GM12878 (cell line): ENCODE data around the gene RB1. TPM values are rescaled to one million over a fixed set of nuclear protein-coding genes. Genes with fewer than 3 reads are reported as not detected.

ENCODE experiments used
- ASH2L ChIP-seq: fragments of 300-600, 200-600 bp; sonication (generic); IDR thresholded peaks from 2 replicates; pipeline ENCODE4 v1.6.1; 2017; ENCODE audit warnings: low read depth, mild to moderate bottlenecking, borderline replicate concordance
- ATF3 ChIP-seq: IDR thresholded peaks from 2 replicates; pipeline ENCODE4 v1.6.1; 2011; ENCODE audit warnings: low read depth, mild to moderate bottlenecking, low read length, moderate library complexity, borderline replicate concordance; ENCODE audit errors: extremely low read depth
- ATF7 ChIP-seq: fragments of 450-650 bp; IDR thresholded peaks from 2 replicates; pipeline ENCODE4 v1.6.1; 2016; ENCODE audit warnings: low read depth, mild to moderate bottlenecking
- BCL11A ChIP-seq: IDR thresholded peaks from 2 replicates; pipeline ENCODE4 v1.6.1; 2011; ENCODE audit warnings: low read depth, low read length
- CBX5 ChIP-seq: sonication (generic); IDR thresholded peaks from 2 replicates; pipeline ENCODE4 v1.6.1; 2016; ENCODE audit warnings: low read depth, moderate library complexity, mild to moderate bottlenecking, inconsistent platforms
- CEBPB ChIP-seq, 2 experiments: fragments of 150-350 bp in 1 of 2; IDR thresholded peaks; 2 replicates each; pipeline ENCODE4 v1.6.1; 2012 to 2014; ENCODE audit warnings: low read depth in 2 of 2, low read length in 2 of 2, borderline replicate concordance in 1 of 2, inconsistent platforms in 1 of 2
- DPF2 ChIP-seq: fragments of 450-650 bp; IDR thresholded peaks from 2 replicates; pipeline ENCODE4 v1.6.1; 2017; ENCODE audit warnings: mild to moderate bottlenecking
- E4F1 ChIP-seq: fragments of 450-650 bp; IDR thresholded peaks from 2 replicates; pipeline ENCODE4 v1.6.1; 2018; ENCODE audit warnings: borderline replicate concordance, mild to moderate bottlenecking; ENCODE audit not compliant: partially characterized antibody
- ETV6 ChIP-seq, 2 experiments: fragments of 450-650 bp in 1 of 2; IDR thresholded peaks in 1 of 2; conservative IDR thresholded peaks in 1 of 2; 2 replicates each; pipeline ENCODE4 v1.6.1; 2014; ENCODE audit warnings: antibody characterized with exemption in 1 of 2, borderline replicate concordance in 1 of 2, low read depth in 1 of 2, mild to moderate bottlenecking in 1 of 2, moderate library complexity in 1 of 2
- FOXM1 ChIP-seq: IDR thresholded peaks from 2 replicates; pipeline ENCODE4 v1.6.1; 2012; ENCODE audit warnings: low read depth, mild to moderate bottlenecking, inconsistent platforms, low read length, moderate library complexity
- GATAD2B ChIP-seq: fragments of 450-650 bp; conservative IDR thresholded peaks from 2 replicates; pipeline ENCODE4 v1.6.1; 2017; ENCODE audit warnings: low read depth, mild to moderate bottlenecking, moderate library complexity
- IKZF1 ChIP-seq: fragments of 450-650 bp; conservative IDR thresholded peaks from 2 replicates; pipeline ENCODE4 v1.6.1; 2017; ENCODE audit warnings: antibody characterized with exemption, mild to moderate bottlenecking
- IKZF2 ChIP-seq, 2 experiments: fragments of 450-650 bp; IDR thresholded peaks; 2 replicates each; pipeline ENCODE4 v1.6.1; 2017; ENCODE audit warnings: mild to moderate bottlenecking in 2 of 2, moderate library complexity in 2 of 2
- JUNB ChIP-seq: IDR thresholded peaks from 2 replicates; pipeline ENCODE4 v1.6.1; 2016; ENCODE audit warnings: antibody characterized with exemption, mild to moderate bottlenecking
- MAX ChIP-seq: IDR thresholded peaks from 2 replicates; pipeline ENCODE4 v1.6.1; 2012; ENCODE audit warnings: low read depth, low read length, improper control_type of control experiment
- NBN ChIP-seq: fragments of 450-650 bp; IDR thresholded peaks from 2 replicates; pipeline ENCODE4 v1.6.1; 2016
- NFYB ChIP-seq: IDR thresholded peaks from 2 replicates; pipeline ENCODE4 v1.6.1; 2011; ENCODE audit warnings: low read depth, mild to moderate bottlenecking, low read length, improper control_type of control experiment, moderate library complexity; ENCODE audit not compliant: insufficient read depth
- PML ChIP-seq: IDR thresholded peaks from 2 replicates; pipeline ENCODE4 v1.6.1; 2012; ENCODE audit warnings: low read length, inconsistent platforms
- POLR2A ChIP-seq: IDR thresholded peaks from 2 replicates; pipeline ENCODE4 v1.6.1; 2011; ENCODE audit warnings: low read depth, mild to moderate bottlenecking, low read length
- RELB ChIP-seq: fragments of 450-650 bp; IDR thresholded peaks from 2 replicates; pipeline ENCODE4 v1.6.1; 2017; ENCODE audit warnings: low read depth, mild to moderate bottlenecking, moderate library complexity
- SMARCA5 ChIP-seq: fragments of 450-650 bp; IDR thresholded peaks from 2 replicates; pipeline ENCODE4 v1.6.1; 2017; ENCODE audit warnings: mild to moderate bottlenecking
- SPI1 ChIP-seq: IDR thresholded peaks from 2 replicates; pipeline ENCODE4 v1.6.1; 2011; ENCODE audit warnings: low read depth, mild to moderate bottlenecking, low read length, moderate library complexity, borderline replicate concordance; ENCODE audit not compliant: insufficient read depth
- SREBF2 ChIP-seq: IDR thresholded peaks from 2 replicates; pipeline ENCODE4 v1.6.1; 2012; ENCODE audit warnings: mild to moderate bottlenecking, low read length
- SUPT20H ChIP-seq: IDR thresholded peaks from 2 replicates; pipeline ENCODE4 v1.6.1; 2011; ENCODE audit warnings: low read depth, mild to moderate bottlenecking, low read length, moderate library complexity, borderline replicate concordance; ENCODE audit not compliant: control insufficient read depth
- TCF12 ChIP-seq: IDR thresholded peaks from 2 replicates; pipeline ENCODE4 v1.6.1; 2011; ENCODE audit warnings: low read depth, mild to moderate bottlenecking, low read length
- TCF7 ChIP-seq: IDR thresholded peaks from 2 replicates; pipeline ENCODE4 v1.6.1; 2014; ENCODE audit warnings: antibody characterized with exemption, borderline replicate concordance
- ZNF24 ChIP-seq: fragments of 450-650 bp; IDR thresholded peaks from 2 replicates; pipeline ENCODE4 v1.6.1; 2017; ENCODE audit warnings: antibody characterized with exemption, mild to moderate bottlenecking
- polyA plus RNA-seq, 11 experiments: library from polyadenylated mRNA; depleted of rRNA in 4 of 11; unstranded in 6 of 11; stranded (reverse) in 5 of 11; fragments of >200 nt; fragmentation: Nextera tagmentation in 4 of 11; fragmentation: Illumina TruSeq in 1 of 11; extraction: Ambion mirVana in 4 of 11; extraction: Trizol in 1 of 11; gene quantifications; 1 replicate in 1 of 11; 2 replicates in 10 of 11; pipeline versions ENCODE4 v1.2.1 to v1.2.3, GENCODE V29; 2011 to 2016; ENCODE audit warnings: inconsistent platforms in 2 of 11, missing spikeins in 2 of 11, low read depth in 1 of 11
- total RNA-seq, 4 experiments: library from RNA; depleted of rRNA in 3 of 4; stranded (reverse); fragments of >200 nt in 3 of 4; fragmentation: Illumina TruSeq in 1 of 4; extraction: Trizol in 1 of 4; gene quantifications; 2 replicates each; pipeline versions ENCODE4 v1.2.1 to v1.2.3, GENCODE V29; 2013 to 2021

RB1 gene
- total and polyA plus RNA-seq, 10 of the 15 experiments (the other 5 are each of a cell fraction or from before 2014, with no cell fraction given), result 2.8 to 45.0 (median 8.3) TPM

GRCh38 chr13:48492470-48493065, 189.0 kb downstream of the RB1 start (continued):
- peak; percentile 73; the same call in 1 of the 2 replicates for TF ChIP-seq MAX
- TF ChIP-seq BCL11A, result peak; percentile 75; the same call in 1 of the 2 replicates
- TF ChIP-seq ATF3, result no peak
- peak; percentile 97 for TF ChIP-seq TCF12
- TF ChIP-seq SPI1, result peak; percentile 32; the same call in 1 of the 2 replicates
- peak; percentile 87; the same call in 1 of the 2 replicates for TF ChIP-seq CBX5
- peak; percentile 53; the same call in 1 of the 2 replicates for TF ChIP-seq ATF7
- no peak for TF ChIP-seq TCF7
- TF ChIP-seq NBN, result peak; percentile 68
- no peak for TF ChIP-seq NFYB
- TF ChIP-seq IKZF1, result peak; percentile 96
- TF ChIP-seq JUNB, result 0 out of 2 replicates have a peak, but pooled peaks have one; percentile 5
- no peak for TF ChIP-seq GATAD2B
- TF ChIP-seq DPF2, result peak; percentile 61; the same call in 1 of the 2 replicates
- peak; percentile 74 for TF ChIP-seq FOXM1
- TF ChIP-seq SREBF2, result no peak
- no peak for TF ChIP-seq ZNF24
- 0 out of 4 replicates have a peak, but pooled peaks of 1 of the 2 experiments have one; percentile 80 for TF ChIP-seq CEBPB (IDR thresholded peaks at IDR 0.05; ENCODE audit: borderline replicate concordance in 1 of 2, low read depth in 2 of 2, low read length in 2 of 2)
- peak; percentile 88 to 89 for TF ChIP-seq IKZF2 (IDR thresholded peaks at IDR 0.05)
- TF ChIP-seq ETV6 (conservative IDR thresholded peaks at IDR 0.05 in 1 of 2, IDR thresholded peaks at IDR 0.05 in 1 of 2; ENCODE audit: borderline replicate concordance in 1 of 2, low read depth in 1 of 2), result peak in 1 of 2 experiments; percentile 100; a peak in 2 of 4 replicates
- TF ChIP-seq SMARCA5, result no peak
- TF ChIP-seq ASH2L, result peak; percentile 76; the same call in 1 of the 2 replicates
- peak; percentile 71 for TF ChIP-seq RELB
- TF ChIP-seq SUPT20H, result no peak
- TF ChIP-seq PML, result peak; percentile 54; the same call in 1 of the 2 replicates
- TF ChIP-seq POLR2A, result peak; percentile 77
- no peak for TF ChIP-seq E4F1
